Fibroblast of skin of left biceps (primary cell): Measurements from ENCODE around the gene FH.

Experiments
- DNase-seq, 2 experiments: peaks; one replicate each; pipeline ENCODE4 v3.0.0-alpha.2; 2013; ENCODE audit warnings: low read depth in 2 of 2

The FH gene

DNA sequence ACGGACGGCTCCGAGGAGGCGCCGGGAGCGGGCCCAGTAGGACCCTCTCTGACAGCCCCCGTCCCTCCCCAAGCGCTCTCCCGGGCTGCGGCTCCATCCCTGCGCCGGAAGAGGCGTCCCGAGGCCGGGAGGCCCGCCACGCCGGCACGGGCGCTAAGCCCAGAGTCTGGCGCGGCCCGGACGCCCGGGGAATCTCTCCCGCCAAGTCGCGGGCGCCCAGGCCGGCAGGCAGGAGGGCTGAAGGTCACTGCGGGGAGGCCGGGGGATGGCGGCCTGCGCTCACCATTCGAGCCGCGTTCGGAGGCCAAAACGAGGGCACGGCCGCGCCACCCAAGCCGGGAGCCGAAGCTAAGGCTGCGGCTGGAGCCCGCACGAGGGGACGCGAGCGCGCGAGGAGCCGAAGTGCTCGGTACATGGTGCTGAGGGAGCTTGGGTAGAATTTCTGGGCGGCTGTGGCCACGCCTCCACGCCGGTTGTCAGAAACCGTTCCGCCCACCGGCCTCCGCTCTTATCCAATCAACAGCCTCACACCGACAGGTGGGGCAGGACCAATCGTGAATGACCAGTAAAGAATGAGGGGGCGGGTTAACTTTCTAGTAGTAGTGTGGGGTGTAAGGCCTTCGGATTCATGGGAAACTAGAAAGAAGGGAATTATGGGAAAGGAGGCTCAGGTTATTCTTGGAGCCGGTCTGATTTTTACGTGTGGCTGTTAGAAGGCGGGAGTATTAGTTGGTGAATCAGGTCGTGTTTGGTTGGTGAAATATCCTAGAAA lies at the start of gene FH:
TSS of gene FH (minus strand) at position 448 of the 772 bp plus-strand sequence. CDS start at position 415, 33 bp downstream.
- peak; percentile 93 for DNase-seq

GRCh38 chr1:241560849-241561187 lies 41.3 kb upstream of the FH start:
- no peak for DNase-seq

DNA sequence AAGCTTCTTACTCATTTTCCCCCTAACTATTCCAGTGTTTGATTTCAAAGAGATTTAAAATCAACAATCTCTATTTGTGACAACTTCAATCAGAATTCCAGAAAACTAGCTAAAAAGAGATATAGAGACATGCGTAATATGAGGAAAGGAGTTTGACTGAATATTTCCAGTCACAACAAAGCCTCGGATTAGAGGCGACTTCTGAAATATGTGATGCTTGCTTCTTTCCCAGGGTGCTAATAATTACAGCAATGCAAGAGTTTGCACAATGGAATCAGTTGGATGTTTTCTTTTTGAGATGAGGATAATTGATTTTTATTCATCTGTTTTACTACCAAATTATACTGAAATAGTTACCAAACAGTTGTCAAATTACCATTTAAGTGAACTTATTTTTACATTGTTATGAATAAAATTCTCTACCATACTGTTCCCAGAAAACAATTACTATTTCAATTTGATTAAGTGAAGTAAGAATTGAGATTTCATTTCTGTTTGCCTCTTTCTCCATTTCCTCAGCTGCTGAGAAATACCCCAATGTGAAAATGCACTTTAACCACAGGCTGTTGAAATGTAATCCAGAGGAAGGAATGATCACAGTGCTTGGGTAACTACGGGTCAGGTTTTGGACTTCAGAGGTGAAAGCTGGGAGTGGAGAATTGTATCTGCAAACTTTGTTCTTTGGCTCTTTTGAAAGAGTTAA lies 40.7 kb upstream of the FH start:
- DNase-seq = no peak

DNA sequence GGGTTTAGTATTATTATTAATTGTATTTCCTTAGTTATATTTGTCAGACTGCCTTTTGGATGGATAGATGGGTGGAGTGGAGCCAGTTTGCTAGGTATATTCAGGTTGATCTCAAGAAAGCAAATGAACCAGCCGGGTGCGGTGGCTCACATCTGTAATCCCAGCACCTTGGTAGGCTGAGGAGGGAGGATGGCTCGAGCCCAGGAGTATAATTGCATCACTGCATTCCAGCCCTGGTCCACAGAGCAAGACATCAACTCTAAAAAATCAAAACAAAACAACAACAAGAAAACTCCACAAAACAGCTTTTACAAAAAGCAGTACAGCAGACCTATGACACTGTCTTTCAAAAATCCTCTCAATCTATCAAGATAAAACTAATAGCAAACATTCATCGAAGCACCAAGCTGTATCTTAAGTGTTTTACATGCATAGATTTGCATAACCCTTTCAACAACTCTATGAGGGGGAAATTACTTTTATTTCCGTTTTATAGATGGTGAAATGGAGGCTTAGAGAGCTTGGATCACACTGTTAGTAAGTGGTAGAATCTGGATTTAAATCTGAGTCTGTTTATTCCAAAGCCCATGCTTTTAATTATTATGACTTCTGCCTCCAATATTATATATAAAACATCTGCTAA lies 38.1 kb upstream of the FH start:
- no peak for DNase-seq

DNA sequence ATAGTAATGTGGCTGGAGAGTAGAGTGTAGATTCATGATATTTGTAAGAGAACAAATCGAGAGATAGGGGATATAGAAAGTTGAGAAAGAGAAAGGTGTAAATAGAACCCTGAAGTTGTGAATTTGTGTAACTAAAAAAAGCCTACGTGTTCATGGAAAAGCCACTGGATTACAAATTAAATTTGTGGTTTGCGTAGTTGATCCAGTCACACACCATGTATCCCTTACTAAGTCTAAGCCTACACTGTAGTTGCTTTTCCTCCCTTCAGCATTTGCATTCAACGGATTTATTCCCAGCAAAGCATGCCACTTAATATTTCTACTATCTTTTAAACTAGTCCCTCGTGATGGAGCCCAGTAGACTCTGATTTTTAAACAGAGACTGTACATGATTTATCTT lies 37.5 kb upstream of the FH start:
- DNase-seq = no peak

DNA sequence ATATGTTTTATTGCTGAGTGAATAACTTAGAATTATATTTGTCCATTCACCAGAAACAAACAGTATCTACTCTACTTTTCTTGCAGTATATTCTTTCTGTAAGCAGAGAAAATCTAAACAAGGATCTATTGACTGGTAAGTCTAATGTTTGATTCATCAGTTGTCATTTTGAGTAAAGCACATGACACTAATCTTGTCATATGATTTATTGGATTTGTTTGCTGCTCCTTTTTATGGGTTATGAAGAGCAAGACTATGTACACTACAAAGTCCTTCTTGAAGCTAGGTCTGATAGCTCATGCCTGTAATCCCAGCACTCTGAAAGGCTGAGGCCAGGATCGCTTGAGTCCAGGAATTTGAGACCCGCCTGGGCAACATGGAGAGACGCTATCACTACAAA lies 36.0 kb upstream of the FH start:
- DNase-seq = no peak

- no peak for DNase-seq
Observed at GRCh38 chr1:241553886-241554592, 34.5 kb upstream of the FH start.

DNA sequence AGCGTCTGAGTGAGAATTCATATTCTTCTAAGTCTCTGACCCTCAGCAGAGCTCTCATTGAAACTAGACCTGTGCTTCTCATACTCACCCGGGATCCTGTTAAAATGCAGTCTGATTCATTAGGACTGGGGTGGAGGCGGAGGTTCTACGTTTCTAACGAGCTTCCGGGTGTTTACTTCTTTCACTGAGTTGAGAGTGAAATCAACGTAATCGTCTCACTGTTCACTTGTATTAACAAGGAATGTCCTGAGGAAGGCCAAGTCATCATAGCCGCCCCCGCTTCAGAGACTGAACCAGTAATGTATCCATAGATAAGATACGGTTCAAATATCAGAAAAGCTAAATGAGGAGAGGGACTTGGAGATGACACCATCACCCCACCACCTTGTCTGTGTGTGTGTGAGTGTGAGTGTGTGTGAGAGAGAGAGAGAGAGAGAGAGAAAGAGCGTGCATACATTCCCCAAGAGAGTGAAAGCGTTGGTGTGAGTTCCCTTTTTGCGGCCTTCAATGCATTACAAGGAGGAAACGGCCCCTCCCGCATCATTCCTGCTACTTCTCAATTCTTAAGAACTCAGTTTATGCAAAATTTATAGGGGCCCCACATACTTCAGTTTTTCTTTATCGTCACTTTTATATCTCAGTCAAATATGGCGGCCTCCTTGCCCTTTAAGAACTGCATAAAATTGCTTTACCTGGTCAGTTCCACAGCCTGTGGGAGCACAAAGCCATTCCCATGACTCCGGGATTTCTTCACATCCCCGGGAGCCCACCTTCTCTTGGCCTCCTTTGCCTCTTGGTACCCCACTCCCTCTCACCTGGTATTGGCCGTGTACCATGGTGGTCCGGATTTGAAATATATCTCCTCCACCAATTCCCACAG lies 32.4 kb upstream of the FH start:
- no peak for DNase-seq

DNA sequence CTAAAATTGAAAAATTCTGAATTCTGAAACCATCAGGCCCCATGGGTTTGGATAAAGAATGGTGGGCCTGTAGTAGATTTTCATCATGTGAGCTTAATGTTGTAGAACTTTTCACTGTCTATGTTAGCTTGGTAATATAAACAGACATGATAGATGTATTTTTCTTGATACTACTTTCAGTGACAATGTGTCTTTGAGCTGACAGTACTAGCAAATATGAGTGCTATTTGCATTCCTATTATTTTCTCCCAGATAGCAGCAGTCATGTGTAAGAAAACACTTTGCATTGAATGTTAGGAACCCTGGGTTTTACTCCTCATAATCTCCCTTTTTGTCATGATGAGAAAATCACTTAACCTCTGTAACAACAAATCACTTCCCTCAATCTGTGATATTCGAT lies 30.8 kb upstream of the FH start:
- no peak for DNase-seq

DNA sequence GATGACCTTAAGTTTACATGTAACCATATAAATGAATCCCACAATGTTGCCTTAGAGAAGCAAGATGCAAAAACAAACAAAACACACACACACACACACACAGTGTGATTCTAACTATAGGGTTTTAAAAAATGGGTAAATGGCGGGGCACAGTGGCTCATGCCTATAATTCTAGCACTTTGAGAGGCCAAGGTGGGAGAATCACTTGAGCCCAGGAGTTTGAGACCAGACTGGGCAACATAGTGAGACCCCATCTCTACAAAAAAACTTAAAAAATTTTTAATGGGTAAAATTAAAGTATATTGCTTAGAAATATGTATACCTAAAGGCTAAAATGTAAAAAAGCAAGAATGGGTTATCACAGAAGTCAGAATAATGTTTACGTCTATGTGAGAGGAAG lies 28.5 kb upstream of the FH start:
- no peak for DNase-seq

GRCh38 chr1:241542199-241542907 lies 22.8 kb upstream of the FH start:
- no peak for DNase-seq

- DNase-seq = no peak
Observed at GRCh38 chr1:241536969-241537368, 17.4 kb upstream of the FH start.

GRCh38 chr1:241536304-241536703 lies 16.7 kb upstream of the FH start:
- DNase-seq = no peak

GRCh38 chr1:241533326-241534115 lies 14.0 kb upstream of the FH start:
- no peak for DNase-seq

- DNase-seq = no peak
Observed at GRCh38 chr1:241532864-241533263, 13.3 kb upstream of the FH start.

GRCh38 chr1:241532162-241532531 lies 12.6 kb upstream of the FH start, which contains the start of gene KMO:
TSS of gene KMO (plus strand) at chr1:241532378. CDS start at chr1:241532445, 67 bp downstream.
- no peak for DNase-seq

DNA sequence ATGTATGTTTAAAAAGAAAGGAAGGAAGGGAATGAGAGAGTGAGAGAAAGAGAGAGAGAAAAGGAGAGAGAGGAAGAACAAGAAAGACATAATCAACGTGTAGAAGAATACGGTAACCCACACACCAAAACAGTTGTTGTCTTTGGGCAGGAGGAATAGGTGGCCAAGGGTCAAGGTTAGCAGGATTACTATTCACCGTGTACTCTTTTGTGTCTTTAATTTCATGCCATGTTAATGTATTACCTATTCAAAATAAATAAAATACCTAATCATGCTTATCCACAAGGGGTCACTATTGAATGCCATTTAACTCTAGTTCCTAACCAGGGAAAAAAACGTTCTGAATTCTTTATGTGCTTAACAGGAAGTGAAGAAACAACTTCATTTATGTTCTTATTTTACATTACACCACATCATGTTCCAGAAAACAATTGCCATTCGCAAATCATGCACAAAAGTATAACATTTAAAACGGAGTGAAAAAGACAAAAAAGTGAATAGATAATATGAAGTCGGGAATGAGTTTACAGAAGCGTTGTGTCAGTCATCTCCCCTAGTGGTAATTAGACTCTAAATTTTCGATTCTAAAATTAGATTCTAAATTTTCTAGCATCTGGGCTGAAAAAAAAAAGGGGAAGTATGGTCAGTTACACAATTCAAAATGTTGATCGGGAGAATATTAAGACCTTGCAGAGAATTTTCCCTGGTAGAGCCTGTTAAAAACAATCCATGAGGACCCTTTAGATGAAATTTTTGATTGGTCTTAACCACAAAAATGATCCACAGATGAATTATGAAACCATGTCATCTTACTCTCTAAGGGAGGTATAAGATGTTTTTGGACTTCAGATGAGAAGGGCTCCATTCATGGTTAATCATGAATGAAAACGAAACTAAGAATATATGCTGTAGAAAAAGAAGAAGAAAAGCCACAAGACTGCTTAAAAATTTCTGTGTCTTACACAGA lies 11.9 kb upstream of the FH start:
- peak; percentile 36 to 45 for DNase-seq

- DNase-seq = no peak
Observed at GRCh38 chr1:241527146-241527545, 7.6 kb upstream of the FH start.

DNA sequence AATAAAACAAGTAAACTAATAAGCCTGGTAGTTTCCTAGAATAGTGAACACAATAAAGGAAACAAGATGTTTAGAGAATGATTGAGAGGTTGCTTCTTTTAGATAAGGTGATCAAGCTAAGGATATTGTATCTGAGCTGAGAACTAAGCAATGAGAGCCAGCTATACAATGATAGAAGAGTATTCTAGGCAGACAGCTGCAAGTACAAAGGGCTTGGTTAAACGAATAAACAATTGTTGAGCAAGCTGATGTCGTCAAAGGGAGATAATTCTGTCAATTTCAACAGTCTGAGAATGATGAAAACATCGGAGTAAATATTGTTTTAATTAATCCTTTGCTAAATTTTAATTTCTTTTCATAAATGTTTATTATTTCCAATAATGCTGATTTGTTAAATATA lies 5.5 kb upstream of the FH start:
- DNase-seq = no peak
